H1 (cell line): ENCODE measurements around the gene LCN2. TPM values are rescaled to one million over a fixed set of nuclear protein-coding genes. Genes with fewer than 3 reads are reported as not detected.

ENCODE experiments used
- CBX5 ChIP-seq: fragments of 300-800, 300-1000 bp; sonication (generic); IDR thresholded peaks from 2 replicates; pipeline ENCODE4 v1.7.1; 2016; ENCODE audit warnings: antibody characterized with exemption, low read length, low read depth
- CHD7 ChIP-seq: fragments of 300-600 bp; sonication (generic); IDR thresholded peaks from 2 replicates; pipeline ENCODE4 v1.7.1; 2012; ENCODE audit warnings: low read length, moderate library complexity, mild to moderate bottlenecking, inconsistent platforms; ENCODE audit not compliant: insufficient replicate concordance
- KDM5A ChIP-seq: fragments of 200-600 bp; IDR thresholded peaks from 2 replicates; pipeline ENCODE4 v1.7.1; 2012; ENCODE audit warnings: mild to moderate bottlenecking, low read length, inconsistent platforms, mixed read lengths
- SUZ12 ChIP-seq: fragments of 200-600 bp; sonication (generic); IDR thresholded peaks from 2 replicates; pipeline ENCODE4 v1.6.1; 2012; ENCODE audit warnings: mild to moderate bottlenecking, inconsistent platforms, low read length, moderate library complexity, mixed read lengths
- TCF12 ChIP-seq: IDR thresholded peaks from 2 replicates; pipeline ENCODE4 v1.6.1; 2011; ENCODE audit warnings: low read depth, mild to moderate bottlenecking, low read length
- YY1 ChIP-seq: IDR thresholded peaks from 2 replicates; pipeline ENCODE4 v1.6.1; 2011; ENCODE audit warnings: low read depth, mild to moderate bottlenecking, low read length
- polyA plus RNA-seq, 7 experiments: library from polyadenylated mRNA; depleted of rRNA in 3 of 7; stranded (reverse) in 5 of 7; unstranded in 2 of 7; fragments of >200 nt in 5 of 7; fragments of 200-250 nt in 2 of 7; gene quantifications; 1 replicate in 5 of 7; 2 replicates in 1 of 7; 4 replicates in 1 of 7; pipeline versions ENCODE4 v1.2.1 to v1.2.3, GENCODE V29; 2011 to 2013; ENCODE audit warnings: missing spikeins in 2 of 7, mixed read lengths in 2 of 7
- total RNA-seq: library from RNA; stranded (reverse); fragmentation: NEBNext Ultra II Directional; extraction: Animal tissue kit (Norgen Biotek cat#: 25700); gene quantifications from 2 replicates; pipeline ENCODE4 v1.2.1, GENCODE V29; 2021
- TF ChIP-seq, protein P1 (sequence below), 3 experiments: IDR thresholded peaks; 1 replicate in 2 of 3; 2 replicates in 1 of 3; pipeline versions ENCODE4 v1.5.1 to v1.6.1; 2011; ENCODE audit warnings: low read length in 3 of 3, mild to moderate bottlenecking in 3 of 3, inconsistent platforms in 2 of 3, low read depth in 1 of 3, moderate library complexity in 1 of 3; ENCODE audit not compliant: insufficient read depth in 1 of 3; ENCODE audit errors: control extremely low read depth in 1 of 3

LCN2 gene
- total and polyA plus RNA-seq, 2 of the 8 experiments (the other 6 are each of a cell fraction or from before 2014, with no cell fraction given): 1.1 to 1.6 TPM

GRCh38 chr9:128159784-128160602, 10.7 kb downstream of the LCN2 start, which contains the start of gene BBLN (continued):
- TF ChIP-seq CBX5: no peak
- 0 out of 2 replicates have a peak, but pooled peaks have one; percentile 28 for TF ChIP-seq YY1
- no peak for TF ChIP-seq CHD7
- no peak for TF ChIP-seq KDM5A
- no peak for TF ChIP-seq TCF12
- TF ChIP-seq, protein P1, sequence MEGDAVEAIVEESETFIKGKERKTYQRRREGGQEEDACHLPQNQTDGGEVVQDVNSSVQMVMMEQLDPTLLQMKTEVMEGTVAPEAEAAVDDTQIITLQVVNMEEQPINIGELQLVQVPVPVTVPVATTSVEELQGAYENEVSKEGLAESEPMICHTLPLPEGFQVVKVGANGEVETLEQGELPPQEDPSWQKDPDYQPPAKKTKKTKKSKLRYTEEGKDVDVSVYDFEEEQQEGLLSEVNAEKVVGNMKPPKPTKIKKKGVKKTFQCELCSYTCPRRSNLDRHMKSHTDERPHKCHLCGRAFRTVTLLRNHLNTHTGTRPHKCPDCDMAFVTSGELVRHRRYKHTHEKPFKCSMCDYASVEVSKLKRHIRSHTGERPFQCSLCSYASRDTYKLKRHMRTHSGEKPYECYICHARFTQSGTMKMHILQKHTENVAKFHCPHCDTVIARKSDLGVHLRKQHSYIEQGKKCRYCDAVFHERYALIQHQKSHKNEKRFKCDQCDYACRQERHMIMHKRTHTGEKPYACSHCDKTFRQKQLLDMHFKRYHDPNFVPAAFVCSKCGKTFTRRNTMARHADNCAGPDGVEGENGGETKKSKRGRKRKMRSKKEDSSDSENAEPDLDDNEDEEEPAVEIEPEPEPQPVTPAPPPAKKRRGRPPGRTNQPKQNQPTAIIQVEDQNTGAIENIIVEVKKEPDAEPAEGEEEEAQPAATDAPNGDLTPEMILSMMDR (IDR thresholded peaks at IDR 0.05; ENCODE audit: control extremely low read depth in 1 of 3, insufficient read depth in 1 of 3, low read depth in 1 of 3, low read length in 3 of 3): no peak
- TF ChIP-seq SUZ12: no peak
